ENCODE results near the gene ZNF423.
"Not testable (repeated sequence)": the region's sequence is repeated elsewhere in the genome, so short reads cannot be mapped to it uniquely, and the experiment has no call there.

The ZNF423 gene

GRCh38 chr16:49564496-49565229 lies 291.2 kb downstream of the ZNF423 start:
- no peaks in the 10 kb centered on the region for H3K9me3 ChIP-seq (ENCODE audit: low read length)
- no peaks in the 10 kb centered on the region for H3K27me3 ChIP-seq (ENCODE audit: insufficient read depth, low read length)
- H3K9me2 ChIP-seq (ENCODE audit: low read depth, low read length): no peaks in the 10 kb centered on the region
- no peaks in the 10 kb centered on the region for H3K36me3 ChIP-seq (ENCODE audit: insufficient read depth, low read length)
- H3K4me3 ChIP-seq (ENCODE audit: low read depth, low read length, poor library complexity, severe bottlenecking): no peak overlapping the region
- no peak overlapping the region for H3K9ac ChIP-seq (ENCODE audit: low read length)
- TF ChIP-seq CTCF (IDR thresholded peaks at IDR 0.05; ENCODE audit: low read length) (no peak), EZH2 (IDR thresholded peaks at IDR 0.05; ENCODE audit: borderline replicate concordance, low read length) (no peak)
- no peaks in the 10 kb centered on the region for H3K79me2 ChIP-seq (ENCODE audit: insufficient read depth, low read length)
- no peaks in the 10 kb centered on the region for H3K4me1 ChIP-seq (ENCODE audit: insufficient read depth, low read length, severe bottlenecking)
- no peak overlapping the region for H3K27ac ChIP-seq (ENCODE audit: low read depth, low read length, poor library complexity, severe bottlenecking)
- no peaks in the 10 kb centered on the region for H3F3A ChIP-seq (ENCODE audit: insufficient read depth, low read length)
- no peak overlapping the region for H3K4me2 ChIP-seq (ENCODE audit: low read length)
- H4K20me1 ChIP-seq (ENCODE audit: insufficient read depth, low read length): no peaks in the 10 kb centered on the region
- no peak overlapping the region for H2AFZ ChIP-seq (ENCODE audit: low read length)

- H4K20me1 ChIP-seq (ENCODE audit: insufficient read depth, low read length): no peaks in the 10 kb centered on the region
These were observed 292.2 kb downstream of the ZNF423 start for GRCh38 chr16:49563666-49564065.

GRCh38 chr16:49562894-49563293 lies 293.0 kb downstream of the ZNF423 start:
- H3K4me3 ChIP-seq (ENCODE audit: low read depth, low read length, poor library complexity, severe bottlenecking); H3K9me3 ChIP-seq (ENCODE audit: low read length); H3K79me2 ChIP-seq (ENCODE audit: insufficient read depth, low read length); H3K36me3 ChIP-seq (ENCODE audit: insufficient read depth, low read length); H4K20me1 ChIP-seq (ENCODE audit: insufficient read depth, low read length); H3K27ac ChIP-seq (ENCODE audit: low read depth, low read length, poor library complexity, severe bottlenecking); H3K27me3 ChIP-seq (ENCODE audit: insufficient read depth, low read length); H3K4me2 ChIP-seq (ENCODE audit: low read length); H3K9me2 ChIP-seq (ENCODE audit: low read depth, low read length); H3K4me1 ChIP-seq (ENCODE audit: insufficient read depth, low read length, severe bottlenecking); H3K9ac ChIP-seq (ENCODE audit: low read length); H2AFZ ChIP-seq (ENCODE audit: low read length); H3F3A ChIP-seq (ENCODE audit: insufficient read depth, low read length): not testable (repeated sequence)

More at GRCh38 chr16:49563666-49564065, 292.2 kb downstream of the ZNF423 start:
- H3K9me3 ChIP-seq (ENCODE audit: low read length): no peaks in the 10 kb centered on the region
- H3F3A ChIP-seq (ENCODE audit: insufficient read depth, low read length): no peaks in the 10 kb centered on the region
- H3K4me2 ChIP-seq (ENCODE audit: low read length): no peak overlapping the region
- no peak overlapping the region for H3K4me3 ChIP-seq (ENCODE audit: low read depth, low read length, poor library complexity, severe bottlenecking)
- H3K27me3 ChIP-seq (ENCODE audit: insufficient read depth, low read length): no peaks in the 10 kb centered on the region
- H3K9ac ChIP-seq (ENCODE audit: low read length): no peak overlapping the region
- no peaks in the 10 kb centered on the region for H3K36me3 ChIP-seq (ENCODE audit: insufficient read depth, low read length)
- no peak overlapping the region for H2AFZ ChIP-seq (ENCODE audit: low read length)
- no peaks in the 10 kb centered on the region for H3K4me1 ChIP-seq (ENCODE audit: insufficient read depth, low read length, severe bottlenecking)
- H3K79me2 ChIP-seq (ENCODE audit: insufficient read depth, low read length): no peaks in the 10 kb centered on the region
- H3K9me2 ChIP-seq (ENCODE audit: low read depth, low read length): no peaks in the 10 kb centered on the region
- no peak for TF ChIP-seq EZH2 (IDR thresholded peaks at IDR 0.05; ENCODE audit: borderline replicate concordance, low read length)
- no peak for TF ChIP-seq CTCF (IDR thresholded peaks at IDR 0.05; ENCODE audit: low read length)
- no peak overlapping the region for H3K27ac ChIP-seq (ENCODE audit: low read depth, low read length, poor library complexity, severe bottlenecking)

- Histone ChIP-seq H3K4me3 (ENCODE audit: low read depth, low read length, poor library complexity, severe bottlenecking) (no peak overlapping the region), H3K9ac (ENCODE audit: low read length) (no peak overlapping the region), H3F3A (ENCODE audit: insufficient read depth, low read length) (no peaks in the 10 kb centered on the region), H3K79me2 (ENCODE audit: insufficient read depth, low read length) (no peaks in the 10 kb centered on the region), H3K9me2 (ENCODE audit: low read depth, low read length) (no peaks in the 10 kb centered on the region), H3K27ac (ENCODE audit: low read depth, low read length, poor library complexity, severe bottlenecking) (no peak overlapping the region), H3K36me3 (ENCODE audit: insufficient read depth, low read length) (no peaks in the 10 kb centered on the region), H3K9me3 (ENCODE audit: low read length) (no peaks in the 10 kb centered on the region), H3K4me1 (ENCODE audit: insufficient read depth, low read length, severe bottlenecking) (no peaks in the 10 kb centered on the region), H2AFZ (ENCODE audit: low read length) (no peak overlapping the region), H3K27me3 (ENCODE audit: insufficient read depth, low read length) (no peaks in the 10 kb centered on the region), H4K20me1 (ENCODE audit: insufficient read depth, low read length) (no peaks in the 10 kb centered on the region), H3K4me2 (ENCODE audit: low read length) (no peak overlapping the region)
- no peak for TF ChIP-seq EZH2 (IDR thresholded peaks at IDR 0.05; ENCODE audit: borderline replicate concordance, low read length)
- TF ChIP-seq CTCF (IDR thresholded peaks at IDR 0.05; ENCODE audit: low read length): no peak
These were observed 293.7 kb downstream of the ZNF423 start for GRCh38 chr16:49562228-49562627.
